Nucleus accumbens (tissue), 56 donors: Measurements from ENCODE around the gene SDC4.

Experiments used
- DNase-seq, 56 donors: peaks; one replicate each; lab custom pipeline; 2025; lab: John Stamatoyannopoulos, UW

The SDC4 gene

GRCh38 chr20:45347936-45348778 lies at the start of gene SDC4:
SDC4 (minus strand) TSS chr20:45348424; CDS start chr20:45348384, 40 bp downstream.
- peak in 28 of 56 donors; percentile 7 to 79 (median 34) for DNase-seq

- no peak for DNase-seq
Observed at GRCh38 chr20:45395114-45395415, 46.8 kb upstream of the SDC4 start.

GRCh38 chr20:45394221-45395113 lies 46.2 kb upstream of the SDC4 start:
- DNase-seq, result no peak

GRCh38 chr20:45392733-45393132 lies 44.5 kb upstream of the SDC4 start:
- peak in 15 of 56 donors; percentile 12 to 64 (median 23) for DNase-seq

GRCh38 chr20:45391559-45391958 lies 43.3 kb upstream of the SDC4 start:
- DNase-seq, result no peak

- no peak for DNase-seq
Observed at GRCh38 chr20:45390931-45391330, 42.7 kb upstream of the SDC4 start.

- no peak for DNase-seq
Observed at GRCh38 chr20:45387274-45387673, 39.0 kb upstream of the SDC4 start.

- peak in 41 of 56 donors; percentile 9 to 78 (median 46) for DNase-seq
Observed at GRCh38 chr20:45378191-45378590, 30.0 kb upstream of the SDC4 start, which contains the start of gene TP53TG5. TP53TG5 (minus strand) TSS chr20:45378325; CDS start chr20:45378236, 89 bp downstream.

- no peak for DNase-seq
Observed at GRCh38 chr20:45377269-45377668, 29.0 kb upstream of the SDC4 start.

- no peak for DNase-seq
Observed at GRCh38 chr20:45374966-45375365, 26.7 kb upstream of the SDC4 start.

GRCh38 chr20:45374101-45374467 lies 25.9 kb upstream of the SDC4 start:
- DNase-seq, result no peak

GRCh38 chr20:45373353-45374100 lies 25.3 kb upstream of the SDC4 start:
- peak in 55 of 56 donors; percentile 17 to 93 (median 78) for DNase-seq

- peak in 48 of 56 donors; percentile 15 to 76 (median 48) for DNase-seq
Observed at GRCh38 chr20:45372646-45373352, 24.6 kb upstream of the SDC4 start.

- DNase-seq, result no peak
Observed at GRCh38 chr20:45372241-45372640, 24.0 kb upstream of the SDC4 start.

- DNase-seq, result no peak
Observed at GRCh38 chr20:45370571-45371160, 22.4 kb upstream of the SDC4 start.

- DNase-seq, result no peak
Observed at GRCh38 chr20:45368221-45368980, 20.2 kb upstream of the SDC4 start.

GRCh38 chr20:45367126-45367525 lies 18.9 kb upstream of the SDC4 start:
- DNase-seq, result no peak

- no peak for DNase-seq
Observed at GRCh38 chr20:45366631-45367030, 18.4 kb upstream of the SDC4 start.

- DNase-seq, result no peak
Observed at GRCh38 chr20:45366192-45366591, 18.0 kb upstream of the SDC4 start.
